NCI-H2196 treated with DMSO at 0.1 percent for 48 hours (cell line): ENCODE results near the gene ITPK1.
"Not testable (repeated sequence)": the region's sequence is repeated elsewhere in the genome, so short reads cannot be mapped to it uniquely, and the experiment has no call there.

Source experiments
- DNase-seq: peaks from one replicate; lab custom pipeline; 2025; ENCODE audit not compliant: unreplicated experiment; lab: John Stamatoyannopoulos, UW

ITPK1 gene

DNA sequence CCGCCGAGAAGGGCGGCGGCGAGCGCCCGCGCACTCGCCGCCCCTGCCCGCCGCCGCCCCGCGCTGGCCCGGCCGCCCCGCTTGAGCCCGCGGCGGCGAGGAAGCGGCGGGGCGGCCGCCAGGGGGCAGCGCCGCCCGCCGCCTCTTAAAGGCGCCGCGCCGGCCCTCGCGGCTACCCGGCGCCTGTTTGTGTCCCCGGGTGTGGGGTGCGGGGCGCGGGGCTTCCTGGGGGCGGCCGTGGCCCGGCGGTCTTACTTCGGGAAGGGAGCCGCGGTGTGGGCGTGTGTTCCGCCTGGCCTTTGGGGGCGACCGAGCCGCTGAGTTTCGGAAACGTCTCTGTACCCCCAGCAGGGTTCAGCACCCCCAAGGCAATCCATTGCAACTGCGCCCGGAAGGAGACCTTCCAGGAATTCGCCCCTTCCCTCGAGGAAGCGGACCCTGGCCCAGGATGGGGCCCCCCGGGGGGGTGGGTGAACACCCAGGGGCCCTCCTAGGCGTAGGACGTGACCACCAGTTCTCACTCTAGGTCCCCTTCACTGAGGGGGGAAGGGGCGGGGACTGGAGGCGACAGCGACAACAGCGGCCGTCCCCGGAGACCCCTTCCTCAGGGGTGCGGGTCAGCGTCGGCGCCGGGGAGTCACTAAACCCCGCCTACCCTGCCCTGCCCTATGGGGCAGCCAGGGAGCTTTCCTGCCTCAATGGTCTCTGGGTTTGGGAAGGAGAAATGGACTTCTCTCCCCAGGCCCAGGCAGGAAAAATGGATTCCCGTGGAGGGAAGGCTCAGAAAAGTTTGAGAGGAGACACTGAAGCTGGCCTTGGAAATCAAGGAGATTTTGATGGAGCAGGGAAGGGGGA lies at the start of gene ITPK1:
Gene ITPK1 (minus strand): TSS at position 105 of the 855 bp plus-strand sequence. CDS start 762 bp downstream, outside the sequence.
- no peak for DNase-seq

DNA sequence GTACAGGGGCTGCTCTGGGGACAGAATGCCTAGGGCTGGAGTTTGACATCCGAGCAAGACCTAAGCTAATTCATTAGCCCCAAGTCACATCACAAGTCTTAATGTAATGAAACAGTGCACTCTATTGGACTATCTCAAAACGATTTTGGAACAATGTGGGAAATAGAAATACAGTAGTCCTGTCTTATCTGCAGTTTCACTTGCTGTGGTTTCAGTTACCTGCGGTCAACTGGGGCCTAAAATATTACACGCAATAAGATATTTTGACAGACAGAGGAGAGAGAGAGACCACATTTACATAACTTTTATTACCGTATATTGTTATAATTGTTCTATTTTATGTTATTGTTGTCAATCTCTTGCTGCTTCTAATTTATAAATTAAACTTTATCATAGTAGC lies 47.8 kb upstream of the ITPK1 start:
- no peak for DNase-seq

DNA sequence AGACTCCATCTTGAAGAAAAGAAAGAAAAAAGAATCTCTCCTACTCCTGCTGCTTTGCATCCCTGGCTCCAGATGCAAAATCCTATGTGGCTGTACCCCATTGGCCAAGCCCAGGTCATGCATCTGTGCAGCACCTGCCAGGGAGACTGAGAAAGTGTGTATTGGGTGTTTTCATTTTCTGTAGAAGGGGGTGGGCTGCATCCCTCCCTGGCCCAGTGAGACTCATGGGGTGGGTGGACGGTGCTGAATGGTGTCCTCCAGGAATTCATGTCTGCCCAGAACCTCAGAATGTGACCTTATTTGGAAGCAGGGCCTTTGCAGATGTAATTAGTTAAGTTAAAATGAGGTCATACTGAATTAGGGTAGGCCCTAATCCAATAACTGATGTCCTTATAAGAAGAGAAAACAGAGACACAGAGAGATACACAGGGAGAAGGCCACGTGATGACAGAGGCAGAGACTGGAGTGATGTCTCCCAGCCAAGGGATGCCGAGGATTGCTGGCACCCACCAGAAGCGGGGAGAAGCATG lies 45.8 kb upstream of the ITPK1 start:
- no peak for DNase-seq

DNA sequence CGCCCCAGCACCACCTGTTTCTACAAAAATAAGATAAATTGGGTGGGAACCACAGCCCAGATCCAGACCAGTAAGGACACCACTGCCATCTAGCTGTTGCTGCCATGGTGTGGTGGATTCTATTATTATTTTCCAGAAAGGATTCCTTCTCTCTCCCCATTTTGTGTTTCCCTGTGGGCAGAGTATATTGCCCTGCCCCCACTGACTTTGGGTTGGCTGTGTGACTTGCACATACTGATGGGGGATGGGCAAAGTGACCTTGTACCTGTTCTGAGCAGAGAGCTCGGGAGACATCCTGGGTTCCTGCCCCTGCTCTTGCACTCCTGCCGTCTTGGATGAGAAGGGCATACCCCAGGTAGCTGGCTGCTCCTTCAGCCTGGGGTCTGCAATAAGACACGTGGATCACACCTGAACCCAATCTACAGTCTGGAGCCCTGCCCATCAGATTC lies 44.7 kb upstream of the ITPK1 start:
- DNase-seq, result no peak

DNA sequence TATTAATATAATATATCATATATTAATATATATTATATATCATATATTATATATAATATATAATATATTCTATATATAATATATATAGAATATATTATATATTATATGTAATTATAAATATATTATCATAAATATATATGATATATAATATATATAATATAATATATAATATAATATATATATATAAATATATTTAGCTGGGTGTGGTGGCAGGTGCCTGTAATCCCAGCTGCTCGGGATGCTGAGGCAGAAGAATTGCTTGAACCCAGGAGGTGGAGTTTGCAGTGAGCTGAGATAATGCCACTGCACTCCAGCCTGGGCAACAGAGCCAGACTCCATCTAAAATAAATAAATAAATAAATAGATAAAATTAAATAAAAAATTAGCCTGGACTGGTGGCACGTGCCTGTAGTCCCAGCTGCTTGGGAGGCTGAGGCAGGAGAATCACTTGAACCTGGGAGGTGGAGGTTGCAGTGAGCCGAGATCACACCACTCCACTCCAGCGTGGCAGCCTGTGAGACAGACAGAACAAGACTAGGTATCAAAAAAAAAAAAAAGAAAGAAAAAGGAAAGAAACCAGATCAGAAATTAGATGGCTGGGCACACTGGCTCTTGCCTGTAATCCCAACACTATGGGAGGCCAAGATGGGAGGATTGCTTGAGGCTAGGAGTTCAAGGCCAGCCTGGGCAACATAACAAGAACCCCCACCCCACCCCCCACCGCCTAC lies 44.1 kb upstream of the ITPK1 start:
- DNase-seq, result not testable (repeated sequence)

DNA sequence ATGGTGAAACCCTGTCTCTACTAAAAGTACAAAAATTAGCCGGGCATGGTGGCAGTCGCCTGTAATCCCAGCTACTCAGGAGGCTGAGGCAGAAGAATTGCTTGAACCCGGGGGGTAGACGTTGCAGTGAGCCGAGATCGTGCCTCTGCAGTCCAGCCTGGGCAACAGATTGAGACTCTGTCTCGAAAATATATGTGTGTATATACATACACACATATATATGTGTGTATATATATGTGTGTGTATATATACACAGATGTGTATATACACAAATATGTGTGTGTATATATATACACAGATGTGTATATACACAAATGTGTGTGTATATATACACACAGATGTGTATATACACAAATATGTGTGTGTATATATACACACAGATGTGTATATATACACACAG lies 42.6 kb upstream of the ITPK1 start:
- not testable (repeated sequence) for DNase-seq

DNA sequence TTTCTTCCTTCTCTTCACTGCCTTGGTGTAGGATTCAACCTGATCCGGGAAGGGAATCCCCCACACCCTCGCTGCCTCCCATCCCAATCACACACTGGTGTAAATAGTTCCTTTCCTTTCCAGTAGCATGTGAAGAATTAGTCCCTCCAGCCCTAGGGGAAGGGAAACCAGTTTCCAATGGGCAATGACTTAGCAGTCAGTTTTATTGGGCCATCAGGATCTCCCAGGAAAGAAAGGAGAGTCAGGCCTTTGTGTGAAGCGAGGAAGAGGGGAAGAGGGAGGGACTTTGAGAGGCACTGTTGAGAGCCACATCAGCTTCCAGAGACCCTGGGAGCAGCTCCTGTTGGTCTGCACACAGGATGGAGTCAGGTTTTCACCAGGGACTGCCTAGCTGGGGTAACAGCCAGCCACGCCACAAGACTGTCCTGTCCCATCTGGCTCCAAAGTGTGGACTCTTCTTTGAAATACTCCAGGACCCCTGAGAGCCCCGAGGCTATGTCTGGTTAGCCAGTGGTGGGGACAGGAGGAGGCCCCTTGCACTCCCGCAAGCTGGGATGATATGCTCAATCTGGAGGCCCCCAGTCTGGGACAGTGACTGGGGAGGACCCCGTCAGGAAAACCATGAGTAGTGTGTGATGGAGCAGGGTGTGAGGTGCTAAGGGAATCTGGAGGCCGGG lies 41.1 kb upstream of the ITPK1 start:
- no peak for DNase-seq

DNA sequence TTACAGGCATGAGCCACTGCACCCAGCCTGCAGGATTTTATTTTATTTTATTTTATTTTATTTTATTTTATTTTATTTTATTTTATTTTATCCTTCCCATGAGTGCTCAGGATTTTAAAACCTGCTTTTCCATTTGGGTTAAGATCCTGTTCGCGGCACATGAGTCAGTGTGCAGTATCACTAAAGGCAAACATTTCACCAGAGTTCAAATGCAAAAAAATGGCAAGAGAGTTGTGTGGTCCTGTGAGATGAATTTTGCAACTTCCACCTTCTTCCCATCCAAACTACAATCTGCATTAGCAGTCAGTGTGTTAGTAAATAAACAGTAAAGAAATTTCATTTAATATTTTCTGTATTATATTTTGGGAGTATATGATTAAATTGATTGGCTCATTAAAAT lies 39.9 kb upstream of the ITPK1 start:
- no peak for DNase-seq

DNA sequence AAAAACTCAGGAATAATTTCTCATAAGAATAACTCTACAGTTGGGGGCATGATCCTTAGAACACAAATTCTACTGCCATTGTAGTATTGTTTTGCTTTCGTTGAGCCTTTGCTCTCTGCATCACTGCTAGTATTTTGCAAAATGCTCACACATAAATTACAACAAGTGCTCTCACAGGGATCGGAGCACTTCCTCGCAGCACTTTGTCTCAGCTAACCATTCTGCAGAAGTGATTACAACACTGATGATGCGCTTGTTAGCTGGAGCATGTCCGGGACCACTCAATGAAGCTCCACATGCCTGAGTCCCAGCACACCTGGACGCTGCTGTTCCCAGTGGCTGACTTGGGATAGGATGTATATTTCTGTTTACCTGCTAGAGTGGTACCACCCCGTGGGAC lies 37.4 kb upstream of the ITPK1 start:
- DNase-seq, result no peak

DNA sequence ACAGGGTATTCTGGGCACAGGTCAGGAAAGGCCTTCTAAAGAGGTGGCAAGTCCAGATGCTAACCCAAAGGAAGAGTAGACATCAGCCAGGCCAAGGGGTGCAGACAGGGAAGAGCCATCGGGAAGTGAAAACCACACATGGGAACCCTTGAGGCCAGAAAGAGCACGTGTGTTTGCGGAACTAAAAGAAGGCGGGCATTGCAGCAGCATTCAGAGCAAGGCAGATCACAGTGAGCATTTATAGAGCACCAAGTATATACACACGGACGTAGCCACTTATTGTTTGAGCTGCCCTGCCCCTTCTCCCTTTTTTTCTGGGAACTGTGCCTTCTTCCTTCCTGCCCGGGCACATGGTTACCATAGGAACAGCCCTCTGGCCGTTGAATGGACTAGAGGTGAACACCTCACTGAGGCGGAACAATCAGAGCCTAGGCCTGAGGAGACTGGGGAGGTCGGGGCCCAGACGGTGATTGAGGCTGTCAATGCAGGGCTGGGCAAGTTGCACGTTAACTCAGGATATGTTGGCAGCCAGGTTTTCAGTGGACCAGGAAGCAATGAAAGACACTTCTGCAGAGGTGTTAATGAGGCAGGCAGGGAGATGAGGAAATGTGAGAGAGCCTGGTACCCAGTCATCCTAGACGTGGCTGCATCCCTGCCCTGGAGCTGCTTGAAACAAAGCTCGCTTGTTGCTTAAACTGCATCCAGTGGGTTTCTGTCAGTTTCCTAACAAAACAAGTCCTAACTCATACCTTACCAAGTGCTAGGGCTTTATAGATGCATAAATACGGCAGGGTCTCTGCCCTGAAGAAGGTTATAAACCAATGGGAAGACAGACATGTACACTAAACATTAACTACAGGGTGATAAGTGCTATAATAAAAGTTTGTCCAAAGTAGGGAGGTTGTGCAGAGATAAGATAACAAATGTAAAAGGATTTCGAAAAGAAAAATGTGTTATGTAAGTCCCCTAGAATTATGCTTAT lies 34.8 kb upstream of the ITPK1 start:
- no peak for DNase-seq

DNA sequence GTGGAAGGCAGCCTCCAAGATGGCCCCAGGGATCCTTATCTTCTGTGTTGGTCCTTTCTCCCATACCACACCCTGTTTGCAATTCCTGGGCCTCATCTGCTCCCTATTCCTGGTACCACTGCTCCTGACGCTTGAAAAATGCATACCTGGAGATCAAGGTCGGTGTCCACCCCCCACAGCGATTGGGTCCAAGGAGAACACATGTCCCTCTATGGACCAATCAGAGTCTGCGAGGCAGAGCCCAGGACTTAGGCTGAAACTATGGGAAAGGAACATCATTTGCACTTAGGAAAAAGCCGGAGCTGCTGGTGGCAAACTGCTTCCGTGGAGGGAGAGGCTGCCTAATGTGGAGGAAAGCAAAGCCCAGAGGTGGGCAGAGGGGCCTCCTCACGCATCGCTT lies 33.3 kb upstream of the ITPK1 start:
- no peak for DNase-seq

DNA sequence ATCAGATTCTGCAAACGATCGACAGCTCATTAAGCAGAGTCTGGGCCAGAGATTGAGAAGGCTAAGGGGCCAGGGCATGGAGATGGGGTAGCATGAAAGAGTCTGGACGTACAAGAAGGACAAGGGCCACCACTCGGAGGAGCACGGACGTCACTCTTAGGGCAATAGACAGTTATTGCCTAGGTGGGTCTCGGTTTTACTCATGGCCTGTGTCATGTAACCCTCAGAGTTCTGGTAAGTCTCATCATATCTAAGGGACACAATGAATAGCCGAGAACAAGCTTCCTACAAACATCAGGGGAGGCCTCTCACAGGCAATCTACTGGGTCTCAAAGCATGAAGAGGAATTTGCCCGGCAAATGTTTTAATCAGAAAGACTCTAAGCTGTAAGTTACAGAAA lies 30.4 kb upstream of the ITPK1 start:
- DNase-seq, result no peak

DNA sequence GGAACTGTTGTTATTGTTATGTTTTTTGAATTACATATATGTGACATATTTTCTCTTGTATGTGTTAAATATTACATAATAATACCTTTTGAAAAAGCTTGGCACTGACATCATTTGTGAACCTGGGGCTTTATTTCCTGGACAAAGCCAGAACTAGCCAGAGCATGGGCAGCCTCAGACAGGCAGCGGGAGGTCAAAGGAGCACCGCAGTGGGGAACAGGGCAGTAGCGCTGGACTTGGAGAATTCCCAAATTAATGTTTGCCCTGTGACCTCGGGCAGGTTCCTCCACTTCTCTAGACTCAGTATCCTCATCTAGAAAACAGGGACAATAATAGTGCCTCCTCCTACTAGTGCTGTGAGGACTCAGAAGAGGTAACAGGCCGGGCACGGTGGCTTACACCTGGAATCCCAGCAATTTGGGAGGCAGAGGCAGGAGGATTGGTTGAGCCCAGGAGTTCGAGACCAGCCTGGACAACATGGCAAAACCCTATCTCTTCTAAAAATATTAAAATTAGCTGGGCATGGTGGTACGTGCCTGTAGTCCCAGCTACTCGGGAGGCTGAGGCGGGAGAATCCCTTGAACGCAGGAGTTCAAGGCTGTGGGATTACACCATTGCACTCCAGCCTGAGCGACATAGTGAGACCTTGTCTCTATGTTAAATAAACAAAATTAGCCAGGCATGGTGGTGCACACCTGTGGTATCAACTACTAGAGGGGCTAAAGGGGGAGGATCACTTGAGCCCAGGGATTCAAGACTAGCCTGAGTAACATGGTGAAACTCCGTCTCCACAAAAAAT lies 27.3 kb upstream of the ITPK1 start:
- no peak for DNase-seq

DNA sequence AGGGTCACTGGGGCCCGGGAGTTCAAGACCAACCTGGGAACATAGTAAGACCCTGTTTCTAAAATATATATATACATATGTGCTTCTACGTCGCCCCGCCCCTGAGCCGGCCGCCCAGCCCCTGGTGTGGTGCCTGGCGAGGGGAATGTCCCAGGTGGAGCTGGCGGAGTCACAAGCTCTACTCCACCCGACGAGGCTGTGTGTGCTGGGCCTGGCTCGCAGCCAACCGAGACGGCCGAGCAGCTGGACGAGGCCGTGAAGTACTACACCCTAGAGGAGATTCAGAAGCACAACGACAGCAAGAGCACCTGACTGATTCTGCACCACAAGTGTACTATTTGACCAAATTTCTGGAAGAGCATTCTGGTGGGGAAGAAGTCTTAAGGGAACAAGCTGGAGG lies 22.1 kb upstream of the ITPK1 start:
- peak; percentile 14 for DNase-seq

DNA sequence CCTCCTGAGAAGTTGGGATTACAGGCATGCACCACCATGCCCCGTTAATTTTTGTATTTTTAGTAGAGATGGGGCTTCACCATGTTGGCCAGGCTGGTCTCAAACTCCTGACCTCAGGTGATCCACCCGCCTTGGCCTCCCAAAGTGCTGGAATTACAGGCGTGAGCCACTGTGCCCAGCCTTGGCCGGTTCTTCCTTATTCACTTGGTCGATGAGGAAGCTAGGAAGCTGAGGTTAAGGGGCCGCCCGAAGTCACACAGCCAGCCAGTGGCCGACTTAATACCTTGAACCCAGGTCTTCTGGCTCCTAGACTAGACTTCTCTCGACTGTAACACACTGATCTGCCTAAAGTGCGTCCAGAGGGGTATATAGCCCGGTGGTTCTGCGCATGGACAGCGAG lies 20.8 kb upstream of the ITPK1 start:
- not testable (repeated sequence) for DNase-seq

DNA sequence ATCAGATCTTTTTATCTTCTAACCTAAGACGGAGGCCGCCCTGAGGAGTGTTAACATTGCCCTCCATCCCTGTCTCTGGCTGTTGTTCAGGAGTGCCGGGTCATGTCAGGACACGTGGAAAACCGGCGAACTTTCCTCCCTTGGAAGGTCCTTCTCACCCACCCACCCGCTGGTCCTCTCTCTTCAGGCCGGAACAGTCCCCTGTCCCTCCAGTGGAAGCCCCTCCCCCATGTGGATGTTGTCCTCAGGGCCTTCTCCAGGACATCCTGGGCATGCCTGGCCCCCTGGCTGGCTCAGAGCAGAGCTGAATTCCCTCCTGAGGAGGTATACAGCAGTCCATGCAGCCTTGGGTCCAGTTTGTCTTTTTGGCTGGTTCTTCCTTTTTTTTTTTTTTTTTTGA lies 20.3 kb upstream of the ITPK1 start:
- no peak for DNase-seq

DNA sequence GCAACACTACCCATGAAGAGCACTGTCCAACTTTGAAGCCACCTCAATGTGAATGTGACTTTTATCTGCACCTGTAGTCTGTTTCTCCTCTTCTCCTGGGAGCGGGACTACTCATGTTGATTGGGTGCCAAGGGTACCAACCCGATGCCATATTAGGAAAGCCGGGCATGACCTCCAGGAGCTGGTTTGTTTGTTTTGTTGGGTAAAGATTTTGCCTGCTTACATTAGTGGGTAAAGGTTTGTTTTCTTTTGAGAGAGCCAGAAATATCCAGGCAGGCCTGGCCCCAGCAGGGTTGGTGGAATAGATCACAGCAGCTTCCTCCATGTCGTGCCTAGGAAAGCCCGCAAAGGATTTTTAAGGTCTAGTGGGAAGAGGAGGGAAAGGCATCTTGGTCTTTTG lies 19.7 kb upstream of the ITPK1 start:
- DNase-seq, result no peak

DNA sequence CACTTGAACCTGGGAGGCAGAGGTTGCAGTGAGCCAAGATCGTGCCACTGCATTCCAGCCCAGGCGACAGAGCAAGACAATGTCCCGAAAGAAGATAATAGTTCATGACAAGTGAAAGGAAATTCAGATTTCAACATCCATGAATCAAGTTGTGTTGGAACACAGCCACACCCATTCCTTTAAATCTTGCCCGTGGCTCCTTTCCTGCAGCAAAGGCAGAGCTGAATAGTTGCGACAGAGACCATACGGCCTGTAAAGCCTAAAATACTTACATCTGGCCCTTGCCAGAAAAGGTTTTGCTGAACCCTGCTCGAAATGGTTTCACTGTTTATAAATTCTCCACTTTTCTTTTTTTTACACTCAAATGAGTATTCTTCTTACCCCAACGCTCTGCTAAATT lies 17.7 kb upstream of the ITPK1 start:
- no peak for DNase-seq

DNA sequence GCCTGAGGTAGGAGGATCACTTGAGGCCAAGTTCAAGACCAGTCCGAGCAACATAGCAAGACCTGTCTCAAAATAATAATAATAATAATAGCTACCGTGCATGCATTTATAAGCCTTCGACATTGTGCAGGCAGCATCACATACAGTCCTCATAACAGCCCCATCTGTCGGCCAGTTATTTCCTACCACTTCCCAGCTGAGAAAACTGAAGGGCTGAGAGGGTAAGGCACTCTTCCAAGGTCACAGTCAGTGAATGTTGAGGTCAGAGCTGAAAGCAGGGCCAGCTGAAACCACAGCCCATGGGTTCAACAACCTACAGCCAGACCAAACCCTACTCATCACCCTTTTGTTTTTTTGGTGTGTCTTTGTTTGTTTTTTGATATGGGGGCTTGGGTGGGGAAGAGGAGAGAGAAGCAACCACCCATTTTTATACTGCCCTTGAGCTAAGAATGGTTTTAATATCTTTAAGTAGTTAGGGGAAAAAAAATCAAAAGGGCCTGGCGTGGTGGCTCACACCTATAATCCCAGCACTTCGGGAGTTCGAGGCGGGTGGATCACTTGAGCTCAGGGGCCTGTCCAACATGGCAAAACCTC lies 16.8 kb upstream of the ITPK1 start:
- DNase-seq, result no peak
